Astrocyte (in vitro differentiated cells and primary cell): ENCODE data around the gene LAMA3. TPM values are rescaled to one million over a fixed set of nuclear protein-coding genes. Genes with fewer than 3 reads are reported as not detected.

Experiments
- DNase-seq: peaks from one replicate; pipeline ENCODE4 v3.0.0-alpha.2; 2010; ENCODE audit warnings: low read depth
- FAIRE-seq: peaks from 2 replicates; lab custom pipeline; 2011; peaks lifted over from hg19 to GRCh38; lab: Jason Lieb, UNC
- H2AFZ ChIP-seq: 2 replicates; pipeline ENCODE4 v1.6.0; 2012; ENCODE audit warnings: low read depth, low read length, inconsistent platforms
- H3K27ac ChIP-seq: 2 replicates; pipeline ENCODE4 v1.5.1; 2011; ENCODE audit warnings: low read depth, low read length, inconsistent platforms
- H3K27me3 ChIP-seq: 2 replicates; pipeline ENCODE4 v1.6.0; 2011; ENCODE audit warnings: low read length, inconsistent platforms; ENCODE audit not compliant: insufficient read depth
- H3K36me3 ChIP-seq: 2 replicates; pipeline ENCODE4 v1.5.1; 2011; ENCODE audit warnings: low read length, inconsistent platforms; ENCODE audit not compliant: insufficient read depth
- H3K4me1 ChIP-seq: 2 replicates; pipeline ENCODE4 v1.5.1; 2011; ENCODE audit warnings: low read length, inconsistent platforms; ENCODE audit not compliant: insufficient read depth
- H3K4me2 ChIP-seq: 2 replicates; pipeline ENCODE4 v1.6.0; 2012; ENCODE audit warnings: low read length, inconsistent platforms
- H3K4me3 ChIP-seq: 2 replicates; pipeline ENCODE4 v1.5.1; 2011; ENCODE audit warnings: low read depth, mild to moderate bottlenecking, low read length, inconsistent platforms; ENCODE audit not compliant: insufficient read depth
- H3K79me2 ChIP-seq: 2 replicates; pipeline ENCODE4 v1.6.0; 2012; ENCODE audit warnings: mild to moderate bottlenecking, low read length, inconsistent platforms; ENCODE audit not compliant: insufficient read depth
- H3K9ac ChIP-seq: 2 replicates; pipeline ENCODE4 v1.6.0; 2012; ENCODE audit warnings: mild to moderate bottlenecking, low read length, inconsistent platforms
- H3K9me3 ChIP-seq: 2 replicates; pipeline ENCODE4 v1.5.1; 2012; ENCODE audit warnings: low read depth, mild to moderate bottlenecking, low read length, inconsistent platforms; ENCODE audit not compliant: insufficient read depth
- H4K20me1 ChIP-seq: 2 replicates; pipeline ENCODE4 v1.6.0; 2012; ENCODE audit warnings: low read length, inconsistent platforms; ENCODE audit not compliant: insufficient read depth
- H3K27ac Mint-ChIP-seq: one replicate; pipeline ENCODE4 v1.8.0; 2021; ENCODE audit warnings: mild to moderate bottlenecking, mixed read lengths; ENCODE audit not compliant: unreplicated experiment
- H3K27me3 Mint-ChIP-seq: one replicate; pipeline ENCODE4 v1.8.0; 2021; ENCODE audit warnings: low read depth, mixed read lengths; ENCODE audit not compliant: unreplicated experiment
- H3K36me3 Mint-ChIP-seq: one replicate; pipeline ENCODE4 v1.8.0; 2021; ENCODE audit warnings: low read depth, mixed read lengths; ENCODE audit not compliant: unreplicated experiment
- H3K4me1 Mint-ChIP-seq: one replicate; pipeline ENCODE4 v1.8.0; 2021; ENCODE audit warnings: low read depth, mixed read lengths; ENCODE audit not compliant: unreplicated experiment
- H3K4me3 Mint-ChIP-seq: one replicate; pipeline ENCODE4 v1.8.0; 2021; ENCODE audit warnings: mild to moderate bottlenecking, moderate library complexity, mixed read lengths; ENCODE audit not compliant: unreplicated experiment
- H3K9me3 Mint-ChIP-seq: one replicate; pipeline ENCODE4 v1.8.0; 2021; ENCODE audit warnings: mild to moderate bottlenecking, mixed read lengths; ENCODE audit not compliant: unreplicated experiment
- EZH2 ChIP-seq: IDR thresholded peaks from 2 replicates; pipeline ENCODE4 v1.6.1; 2012; ENCODE audit warnings: mild to moderate bottlenecking, low read length, inconsistent platforms; ENCODE audit not compliant: insufficient read depth
- total RNA-seq: library from RNA; stranded (reverse); gene quantifications from 2 replicates; pipeline ENCODE4 v1.2.1, GENCODE V29; 2021
- TF ChIP-seq, protein P1 (sequence below): IDR thresholded peaks from 2 replicates; pipeline ENCODE4 v1.5.1; 2011; ENCODE audit warnings: low read depth, mild to moderate bottlenecking, inconsistent platforms, low read length, moderate library complexity; ENCODE audit not compliant: insufficient read depth

The LAMA3 gene
- total RNA-seq, 1 donor from 2014 or later = 0.86 TPM

DNA sequence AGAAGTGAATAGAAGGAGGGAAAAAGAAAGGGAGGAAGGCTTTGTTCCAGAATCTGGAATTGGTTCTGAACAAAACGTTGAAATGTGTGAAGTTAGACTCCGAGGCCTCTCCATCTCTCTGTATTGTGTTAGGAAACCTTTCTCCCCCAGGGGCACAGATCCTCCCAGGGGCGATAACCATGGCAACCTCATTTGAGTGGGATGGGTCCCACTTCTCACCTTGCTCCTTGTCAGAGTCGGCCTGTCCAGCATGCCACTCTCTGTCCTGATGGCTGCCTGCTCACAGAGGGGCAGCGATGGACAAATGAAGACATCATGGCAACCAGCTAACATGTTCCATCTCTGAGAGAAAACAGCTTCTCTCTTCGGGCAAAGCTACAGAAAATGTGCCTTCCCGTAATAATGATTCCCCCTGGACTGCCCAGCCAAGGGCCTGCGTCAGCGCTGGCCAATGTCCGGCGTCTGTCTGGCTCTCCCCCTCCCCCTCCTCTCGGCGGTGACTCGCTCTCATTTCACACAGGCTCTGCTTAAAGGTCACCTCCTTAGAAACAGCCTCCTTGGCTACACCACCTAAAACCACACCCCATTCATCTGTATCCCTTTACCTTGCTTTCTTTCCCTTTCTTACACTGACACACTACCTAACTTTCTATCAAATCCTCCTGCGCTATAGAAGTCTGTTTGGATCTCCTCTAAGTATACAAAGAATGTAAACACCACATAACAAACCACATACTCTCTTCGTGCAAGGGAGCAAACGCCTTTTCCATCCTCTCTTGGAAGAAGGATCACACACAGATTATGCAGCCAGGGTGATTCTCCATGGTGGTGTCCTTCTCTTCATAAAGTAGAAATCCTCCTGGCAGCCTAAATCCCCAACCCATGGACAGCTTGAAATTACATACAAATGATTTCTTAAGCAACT is 293.2 kb downstream of the LAMA3 start:
- Histone ChIP-seq H3K9ac (peak overlapping the region; percentile 57), H4K20me1 (no peaks in the 10 kb centered on the region), H3K9me3 (no peaks in the 10 kb centered on the region), H3K27ac (no peak overlapping the region), H3K4me3 (peak overlapping the region; percentile 13), H2AFZ (peak overlapping the region; percentile 72), H3K79me2 (no peaks in the 10 kb centered on the region), H3K4me1 (peaks cover 17% of the 10 kb centered on the region), H3K4me2 (peak overlapping the region; percentile 75), H3K36me3 (no peaks in the 10 kb centered on the region), H3K27me3 (no peaks in the 10 kb centered on the region)
- Mint-ChIP-seq H3K4me3 (no peak overlapping the region), H3K36me3 (no peaks in the 10 kb centered on the region), H3K27ac (no peak overlapping the region), H3K9me3 (peaks cover 2% of the 10 kb centered on the region), H3K27me3 (peaks cover 6% of the 10 kb centered on the region), H3K4me1 (peaks cover 18% of the 10 kb centered on the region)
- DNase-seq = peak; percentile 73
- no peak for FAIRE-seq
- TF ChIP-seq, protein P1, sequence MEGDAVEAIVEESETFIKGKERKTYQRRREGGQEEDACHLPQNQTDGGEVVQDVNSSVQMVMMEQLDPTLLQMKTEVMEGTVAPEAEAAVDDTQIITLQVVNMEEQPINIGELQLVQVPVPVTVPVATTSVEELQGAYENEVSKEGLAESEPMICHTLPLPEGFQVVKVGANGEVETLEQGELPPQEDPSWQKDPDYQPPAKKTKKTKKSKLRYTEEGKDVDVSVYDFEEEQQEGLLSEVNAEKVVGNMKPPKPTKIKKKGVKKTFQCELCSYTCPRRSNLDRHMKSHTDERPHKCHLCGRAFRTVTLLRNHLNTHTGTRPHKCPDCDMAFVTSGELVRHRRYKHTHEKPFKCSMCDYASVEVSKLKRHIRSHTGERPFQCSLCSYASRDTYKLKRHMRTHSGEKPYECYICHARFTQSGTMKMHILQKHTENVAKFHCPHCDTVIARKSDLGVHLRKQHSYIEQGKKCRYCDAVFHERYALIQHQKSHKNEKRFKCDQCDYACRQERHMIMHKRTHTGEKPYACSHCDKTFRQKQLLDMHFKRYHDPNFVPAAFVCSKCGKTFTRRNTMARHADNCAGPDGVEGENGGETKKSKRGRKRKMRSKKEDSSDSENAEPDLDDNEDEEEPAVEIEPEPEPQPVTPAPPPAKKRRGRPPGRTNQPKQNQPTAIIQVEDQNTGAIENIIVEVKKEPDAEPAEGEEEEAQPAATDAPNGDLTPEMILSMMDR = no peak
- no peak for TF ChIP-seq EZH2

DNA sequence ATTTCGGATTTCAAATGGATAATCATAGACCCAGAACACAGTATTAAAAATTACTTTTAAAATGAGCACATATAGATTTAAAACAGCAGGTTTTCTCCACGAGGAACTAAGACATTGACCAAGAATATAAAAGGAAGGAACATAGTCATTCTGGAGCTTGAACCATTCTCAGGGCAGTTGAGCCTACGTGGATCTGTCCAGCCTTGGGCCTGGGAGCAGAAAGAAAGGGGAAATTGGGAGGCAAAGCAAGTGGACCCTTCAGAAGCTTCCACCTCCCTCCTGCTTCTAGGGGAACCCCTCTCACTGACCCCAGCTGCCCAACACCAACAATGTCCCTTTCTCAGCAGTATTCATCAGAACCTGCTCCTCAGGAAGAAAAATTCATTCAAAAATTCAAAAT is 293.9 kb downstream of the LAMA3 start:
- Mint-ChIP-seq H3K27ac (no peak overlapping the region), H3K4me3 (no peak overlapping the region), H3K4me1 (peaks cover 14% of the 10 kb centered on the region), H3K9me3 (no peaks in the 10 kb centered on the region), H3K36me3 (no peaks in the 10 kb centered on the region), H3K27me3 (peaks cover 6% of the 10 kb centered on the region)
- no peak for FAIRE-seq
- TF ChIP-seq, protein P1 = no peak
- TF ChIP-seq EZH2 = no peak
- no peak overlapping the region for H3K27ac ChIP-seq
- H3K79me2 ChIP-seq = no peaks in the 10 kb centered on the region
- no peaks in the 10 kb centered on the region for H3K27me3 ChIP-seq
- no peaks in the 10 kb centered on the region for H3K9me3 ChIP-seq
- no peaks in the 10 kb centered on the region for H3K36me3 ChIP-seq
- H2AFZ ChIP-seq = no peak overlapping the region
- H3K4me2 ChIP-seq = no peak overlapping the region
- no peak overlapping the region for H3K9ac ChIP-seq
- peaks cover 17% of the 10 kb centered on the region for H3K4me1 ChIP-seq
- no peaks in the 10 kb centered on the region for H4K20me1 ChIP-seq
- H3K4me3 ChIP-seq = no peak overlapping the region
- DNase-seq = no peak
